Gastrocnemius medialis (tissue), 4 donors: ENCODE measurements around the gene ROCK1. TPM values are rescaled to one million over a fixed set of nuclear protein-coding genes. Genes with fewer than 3 reads are reported as not detected.
"Not testable (repeated sequence)": the region's sequence is repeated elsewhere in the genome, so short reads cannot be mapped to it uniquely, and the experiment has no call there.

Experiments
- ATAC-seq, 2 donors: fragments of 150-250 bp; one replicate each; pipeline ENCODE4 v1.9.1; 2016
- DNase-seq, 2 donors: peaks; one replicate each; pipeline ENCODE4 v3.0.0-alpha.2; 2019
- H3K27ac ChIP-seq, 4 donors: fragments of 200-600 bp; sonication (generic); 1 replicate in 1 of 4; 2 replicates in 3 of 4; pipeline ENCODE4 v1.5.1; 2016 to 2018; ENCODE audit warnings: mild to moderate bottlenecking in 2 of 4, moderate library complexity in 1 of 4
- H3K27me3 ChIP-seq, 3 donors: fragments of 200-600 bp; sonication (generic) in 2 of 3; 1 replicate in 1 of 3; 2 replicates in 2 of 3; pipeline versions ENCODE4 v1.5.1 to v1.6.0; 2016 to 2019; ENCODE audit warnings: mild to moderate bottlenecking in 1 of 3, moderate library complexity in 1 of 3
- H3K36me3 ChIP-seq, 2 donors: fragments of 200-600 bp; sonication (generic) in 1 of 2; one replicate each; pipeline ENCODE4 v1.5.1; 2017 to 2018
- H3K4me1 ChIP-seq, 2 donors: fragments of 200-600 bp; sonication (generic) in 1 of 2; one replicate each; pipeline ENCODE4 v1.5.1; 2016 to 2017; ENCODE audit warnings: mild to moderate bottlenecking in 2 of 2
- H3K4me3 ChIP-seq, 4 donors: fragments of 200-600 bp; sonication (generic) in 3 of 4; 1 replicate in 1 of 4; 2 replicates in 3 of 4; pipeline ENCODE4 v1.5.1; 2016 to 2019; ENCODE audit warnings: mild to moderate bottlenecking in 2 of 4
- H3K9me3 ChIP-seq, 3 donors: fragments of 200-600 bp; sonication (generic) in 2 of 3; 1 replicate in 1 of 3; 2 replicates in 2 of 3; pipeline ENCODE4 v1.5.1; 2016 to 2019
- CTCF ChIP-seq, 5 experiments: fragments of 450-650 bp in 3 of 5; fragments of 200-600 bp in 2 of 5; sonication (generic) in 2 of 5; IDR thresholded peaks in 4 of 5; conservative IDR thresholded peaks in 1 of 5; 1 replicate in 4 of 5; 2 replicates in 1 of 5; pipeline ENCODE4 v1.5.1; 2016 to 2019; ENCODE audit warnings: antibody characterized with exemption in 5 of 5, mild to moderate bottlenecking in 3 of 5, moderate library complexity in 3 of 5
- POLR2A ChIP-seq, 2 donors: fragments of 450-650 bp; IDR thresholded peaks; one replicate each; pipeline ENCODE4 v1.6.1; 2017; ENCODE audit warnings: antibody characterized with exemption in 2 of 2, mild to moderate bottlenecking in 2 of 2, moderate library complexity in 2 of 2
- in situ Hi-C, 4 donors: fragments of 200-750 bp; cut with MboI; loops; one replicate each; pipeline versions ENCODE4 v1.15.0 to v1.8.0; 2017; ENCODE audit warnings: low sequenced_read_pairs in 4 of 4
- intact Hi-C: fragments of 100-400 bp; cut with DNase I; formaldehyde crosslinking; loops from one replicate; pipeline ENCODE4 v1.15.1; 2023; ENCODE audit warnings: low total_unique reads
- total RNA-seq, 4 donors: library from RNA; depleted of rRNA; stranded (reverse); fragments of >200 nt; gene quantifications; one replicate each; pipeline versions ENCODE4 v1.1.0 to v1.2.3, GENCODE V29; 2016

The ROCK1 gene
- total RNA-seq, 4 donors from 2014 or later = 11.0 to 15.7 (median 12.7) TPM

GRCh38 chr18:20963027-20963426 lies 148.6 kb downstream of the ROCK1 start:
- H3K4me3 ChIP-seq = no peak overlapping the region
- no peaks in the 10 kb centered on the region for H3K4me1 ChIP-seq
- DNase-seq (no peak), ATAC-seq (no peak)
- H3K27me3 ChIP-seq = no peaks in the 10 kb centered on the region
- peaks cover 0 to 41% of the 10 kb centered on the region in 2 donors for H3K36me3 ChIP-seq
- intact Hi-C loops (loop anchor here (5.0 kb wide), 1 partner anchor 214 kb away; no protein-coding TSS in a partner anchor), in situ Hi-C loops (no loop called here)
- H3K9me3 ChIP-seq = no peaks in the 10 kb centered on the region
- TF ChIP-seq CTCF (IDR thresholded peaks at IDR 0.05 in 4 of 5, conservative IDR thresholded peaks at IDR 0.05 in 1 of 5) (no peak), POLR2A (IDR thresholded peaks at IDR 0.05) (no peak)
- no peak overlapping the region for H3K27ac ChIP-seq

- Histone ChIP-seq H3K27me3 (no peaks in the 10 kb centered on the region), H3K27ac (no peak overlapping the region), H3K36me3 (peaks cover 0 to 19% of the 10 kb centered on the region in 2 donors), H3K9me3 (no peaks in the 10 kb centered on the region), H3K4me1 (no peaks in the 10 kb centered on the region), H3K4me3 (no peak overlapping the region)
- in situ Hi-C loops = no loop called here
- ATAC-seq (no peak), DNase-seq (no peak)
- no peak for TF ChIP-seq POLR2A (IDR thresholded peaks at IDR 0.05)
- TF ChIP-seq CTCF (IDR thresholded peaks at IDR 0.05 in 4 of 5, conservative IDR thresholded peaks at IDR 0.05 in 1 of 5) = no peak
- intact Hi-C loops = loop anchor here (5.0 kb wide), 1 partner anchor 217 kb away; no protein-coding TSS in a partner anchor
These were observed 150.9 kb downstream of the ROCK1 start for GRCh38 chr18:20960735-20961134.

- H3K36me3 ChIP-seq, H3K9me3 ChIP-seq, intact Hi-C loops, DNase-seq, H3K4me3 ChIP-seq, in situ Hi-C loops, H3K4me1 ChIP-seq, H3K27me3 ChIP-seq, ATAC-seq, H3K27ac ChIP-seq: not testable (repeated sequence)
These were observed 160.8 kb downstream of the ROCK1 start for GRCh38 chr18:20950827-20951226.

Other genes starting within 250 kb of the ROCK1 start
- gene GREB1L, start 130.4 kb upstream of the ROCK1 start, total RNA-seq = 10 to 100 TPM in 1 of 4 donors, 1 to 10 TPM in 3; 4.4 to 14.4 (median 7.4) TPM